Type B pancreatic cell (in vitro differentiated cells): ENCODE data around the gene BUD13. TPM values are rescaled to one million over a fixed set of nuclear protein-coding genes. Genes with fewer than 3 reads are reported as not detected.
"Not testable (repeated sequence)": the region's sequence is repeated elsewhere in the genome, so short reads cannot be mapped to it uniquely, and the experiment has no call there.

Source experiments
- DNase-seq: peaks from one replicate; pipeline ENCODE4 v3.0.0; 2021; ENCODE audit warnings: mixed read lengths; ENCODE audit not compliant: unreplicated experiment; ENCODE audit errors: extremely low spot score
- H3K27ac Mint-ChIP-seq: 2 replicates; pipeline ENCODE4 v1.8.0; 2021; ENCODE audit warnings: mild to moderate bottlenecking, mixed read lengths
- H3K27me3 Mint-ChIP-seq: 2 replicates; pipeline ENCODE4 v1.8.0; 2021; ENCODE audit warnings: mixed read lengths
- H3K36me3 Mint-ChIP-seq: 2 replicates; pipeline ENCODE4 v1.8.0; 2021; ENCODE audit warnings: mixed read lengths
- H3K4me1 Mint-ChIP-seq: one replicate; pipeline ENCODE4 v1.8.0; 2021; ENCODE audit warnings: mixed read lengths; ENCODE audit not compliant: unreplicated experiment
- H3K4me3 Mint-ChIP-seq: 2 replicates; pipeline ENCODE4 v1.8.0; 2021; ENCODE audit warnings: mild to moderate bottlenecking, mixed read lengths
- H3K9me3 Mint-ChIP-seq: 2 replicates; pipeline ENCODE4 v1.8.0; 2021; ENCODE audit warnings: mixed read lengths
- total RNA-seq: library from RNA; stranded (reverse); gene quantifications from 2 replicates; pipeline ENCODE4 v1.2.1, GENCODE V29; 2021; ENCODE audit warnings: low replicate concordance
- TF ChIP-seq, protein P1 (sequence below): fragments of 200-600 bp; sonication (generic); conservative IDR thresholded peaks from 2 replicates; pipeline ENCODE4 v1.5.0; 2021; ENCODE audit warnings: antibody characterized with exemption, mild to moderate bottlenecking

Gene BUD13
- total RNA-seq, 1 donor from 2014 or later = 23.8 TPM

- peak overlapping the region; percentile 80 for H3K27ac Mint-ChIP-seq
- no peaks in the 10 kb centered on the region for H3K36me3 Mint-ChIP-seq
- no peak overlapping the region for H3K4me3 Mint-ChIP-seq
- peaks cover 4% of the 10 kb centered on the region for H3K9me3 Mint-ChIP-seq
- no peaks in the 10 kb centered on the region for H3K4me1 Mint-ChIP-seq
- no peak for DNase-seq
- no peaks in the 10 kb centered on the region for H3K27me3 Mint-ChIP-seq
- TF ChIP-seq, protein P1, sequence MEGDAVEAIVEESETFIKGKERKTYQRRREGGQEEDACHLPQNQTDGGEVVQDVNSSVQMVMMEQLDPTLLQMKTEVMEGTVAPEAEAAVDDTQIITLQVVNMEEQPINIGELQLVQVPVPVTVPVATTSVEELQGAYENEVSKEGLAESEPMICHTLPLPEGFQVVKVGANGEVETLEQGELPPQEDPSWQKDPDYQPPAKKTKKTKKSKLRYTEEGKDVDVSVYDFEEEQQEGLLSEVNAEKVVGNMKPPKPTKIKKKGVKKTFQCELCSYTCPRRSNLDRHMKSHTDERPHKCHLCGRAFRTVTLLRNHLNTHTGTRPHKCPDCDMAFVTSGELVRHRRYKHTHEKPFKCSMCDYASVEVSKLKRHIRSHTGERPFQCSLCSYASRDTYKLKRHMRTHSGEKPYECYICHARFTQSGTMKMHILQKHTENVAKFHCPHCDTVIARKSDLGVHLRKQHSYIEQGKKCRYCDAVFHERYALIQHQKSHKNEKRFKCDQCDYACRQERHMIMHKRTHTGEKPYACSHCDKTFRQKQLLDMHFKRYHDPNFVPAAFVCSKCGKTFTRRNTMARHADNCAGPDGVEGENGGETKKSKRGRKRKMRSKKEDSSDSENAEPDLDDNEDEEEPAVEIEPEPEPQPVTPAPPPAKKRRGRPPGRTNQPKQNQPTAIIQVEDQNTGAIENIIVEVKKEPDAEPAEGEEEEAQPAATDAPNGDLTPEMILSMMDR = no peak
Observed at GRCh38 chr11:116808262-116809175, 35.7 kb upstream of the BUD13 start.

- Mint-ChIP-seq H3K27ac (peak overlapping the region; percentile 80), H3K9me3 (peaks cover 4% of the 10 kb centered on the region), H3K27me3 (peaks cover 2% of the 10 kb centered on the region), H3K36me3 (no peaks in the 10 kb centered on the region), H3K4me3 (no peak overlapping the region), H3K4me1 (no peaks in the 10 kb centered on the region)
- TF ChIP-seq, protein P1 = no peak
- no peak for DNase-seq
Observed at GRCh38 chr11:116807601-116808261, 34.9 kb upstream of the BUD13 start.

DNA sequence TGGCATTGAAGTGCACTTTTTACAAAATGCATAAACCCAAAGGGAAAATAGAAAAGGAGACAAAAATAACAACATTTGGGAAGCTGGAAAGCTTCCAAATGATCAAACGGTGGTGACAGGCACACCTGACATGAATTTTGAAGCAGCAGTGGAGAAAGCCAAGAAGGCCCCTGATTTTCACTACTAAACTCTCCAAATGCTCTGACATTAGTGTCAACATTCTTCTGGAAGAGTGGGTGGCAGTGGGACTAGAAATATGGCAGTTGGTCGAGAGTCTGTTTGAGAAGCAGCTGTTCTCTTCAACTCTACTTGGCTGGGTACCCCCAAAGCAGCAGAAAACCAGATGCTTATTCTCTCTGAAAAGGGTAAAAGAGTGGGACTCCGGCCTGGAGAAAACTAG lies 31.2 kb upstream of the BUD13 start:
- DNase-seq = no peak
- Mint-ChIP-seq H3K4me1 (no peaks in the 10 kb centered on the region), H3K27me3 (peaks cover 7% of the 10 kb centered on the region), H3K9me3 (peaks cover 2% of the 10 kb centered on the region), H3K4me3 (no peak overlapping the region), H3K27ac (no peak overlapping the region), H3K36me3 (no peaks in the 10 kb centered on the region)
- TF ChIP-seq, protein P1 = no peak

DNA sequence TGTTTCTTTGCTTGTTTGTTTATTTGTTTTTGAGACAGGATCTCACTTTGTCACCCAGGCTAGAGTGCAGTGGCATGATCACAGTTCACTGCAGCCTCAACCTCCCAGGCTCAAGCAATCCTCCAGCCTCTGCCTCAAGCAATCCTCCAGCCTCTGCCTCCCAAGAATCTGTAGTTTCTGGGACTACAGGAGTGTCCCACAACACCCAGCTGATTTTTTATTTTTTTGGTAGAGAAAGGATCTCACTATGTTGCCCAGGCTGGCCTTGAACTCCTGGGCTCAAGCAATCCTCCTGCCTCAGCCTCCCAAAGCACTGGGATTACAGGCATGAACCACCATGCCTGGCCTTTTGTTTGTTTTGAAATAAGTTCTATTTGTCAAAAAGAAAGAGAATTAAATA lies 28.9 kb upstream of the BUD13 start:
- DNase-seq, H3K36me3 Mint-ChIP-seq, H3K9me3 Mint-ChIP-seq, H3K27ac Mint-ChIP-seq, H3K4me1 Mint-ChIP-seq, H3K4me3 Mint-ChIP-seq, H3K27me3 Mint-ChIP-seq: not testable (repeated sequence)

GRCh38 chr11:116800610-116801009 lies 27.8 kb upstream of the BUD13 start:
- H3K27me3 Mint-ChIP-seq = peaks cover 7% of the 10 kb centered on the region

More at GRCh38 chr11:116800610-116801009, 27.8 kb upstream of the BUD13 start:
- TF ChIP-seq, protein P1 = no peak
- Mint-ChIP-seq H3K36me3 (no peaks in the 10 kb centered on the region), H3K9me3 (no peaks in the 10 kb centered on the region), H3K4me3 (no peak overlapping the region), H3K27ac (no peak overlapping the region), H3K4me1 (no peaks in the 10 kb centered on the region)
- DNase-seq = no peak
